ENCODE results near the gene SLC10A7. TPM values are rescaled to one million over a fixed set of nuclear protein-coding genes. Genes with fewer than 3 reads are reported as not detected.

The SLC10A7 gene
- total and polyA plus RNA-seq, 4 donors: 3.7 to 18.7 (median 7.6) TPM

GRCh38 chr4:146564492-146564891 lies 42.8 kb upstream of the SLC10A7 start:
- no peak overlapping the region for H3K27ac ChIP-seq (ENCODE audit: low read depth in 1 of 2, low read length in 2 of 2)
- no peaks in the 10 kb centered on the region for H3K4me1 ChIP-seq (ENCODE audit: control insufficient read depth in 4 of 4, insufficient read depth in 4 of 4, low read length in 3 of 4)
- no peak overlapping the region for H3K4me3 ChIP-seq (ENCODE audit: low read depth in 1 of 3, low read length in 3 of 3)
- H3K27me3 ChIP-seq (ENCODE audit: control insufficient read depth in 4 of 4, insufficient read depth in 4 of 4, low read length in 3 of 4): peaks cover 0 to 4% (median 0%) of the 10 kb centered on the region in 4 donors
- WGBS: 48% methylated on average over 3 of the region's 3 CpGs
- no peak for TF ChIP-seq MAX (IDR thresholded peaks at IDR 0.05)
- no peak overlapping the region for H3K9ac ChIP-seq (ENCODE audit: low read depth in 1 of 2, low read length in 2 of 2)
- DNase-seq (ENCODE audit: low spot score): no peak
- H3K36me3 ChIP-seq (ENCODE audit: control insufficient read depth in 4 of 4, insufficient read depth in 3 of 4, low read depth in 1 of 4, low read length in 3 of 4): no peaks in the 10 kb centered on the region
- no peaks in the 10 kb centered on the region for H3K9me3 ChIP-seq (ENCODE audit: control insufficient read depth in 4 of 4, low read length in 3 of 4)

- H3K4me1 ChIP-seq (ENCODE audit: control insufficient read depth in 4 of 4, insufficient read depth in 4 of 4, low read length in 3 of 4): no peaks in the 10 kb centered on the region
- H3K27ac ChIP-seq (ENCODE audit: low read depth in 1 of 2, low read length in 2 of 2): no peak overlapping the region
- H3K4me3 ChIP-seq (ENCODE audit: low read depth in 1 of 3, low read length in 3 of 3): no peak overlapping the region
- no peaks in the 10 kb centered on the region for H3K9me3 ChIP-seq (ENCODE audit: control insufficient read depth in 4 of 4, low read length in 3 of 4)
- no peak overlapping the region for H3K9ac ChIP-seq (ENCODE audit: low read depth in 1 of 2, low read length in 2 of 2)
- H3K36me3 ChIP-seq (ENCODE audit: control insufficient read depth in 4 of 4, insufficient read depth in 3 of 4, low read depth in 1 of 4, low read length in 3 of 4): no peaks in the 10 kb centered on the region
- DNase-seq (ENCODE audit: low spot score): no peak
- 79% methylated on average over 3 of the region's 3 CpGs for WGBS
- TF ChIP-seq JUND (IDR thresholded peaks at IDR 0.05) (no peak), FOXA1 (IDR thresholded peaks at IDR 0.05) (no peak), GABPA (IDR thresholded peaks at IDR 0.05 in 1 of 2, conservative IDR thresholded peaks at IDR 0.05 in 1 of 2) (no peak), EGR1 (IDR thresholded peaks at IDR 0.05; ENCODE audit: low read depth in 2 of 2) (no peak), RXRA (IDR thresholded peaks at IDR 0.05) (no peak), HNF4A (conservative IDR thresholded peaks at IDR 0.05) (no peak), NR2F2 (IDR thresholded peaks at IDR 0.05) (no peak), ATF3 (IDR thresholded peaks at IDR 0.05) (no peak), ZBTB33 (IDR thresholded peaks at IDR 0.05) (no peak), TAF1 (conservative IDR thresholded peaks at IDR 0.05) (no peak), YY1 (IDR thresholded peaks at IDR 0.05) (no peak), MAX (IDR thresholded peaks at IDR 0.05) (no peak), SP1 (IDR thresholded peaks at IDR 0.05) (no peak), HNF4G (IDR thresholded peaks at IDR 0.05) (no peak), RAD21 (IDR thresholded peaks at IDR 0.05) (no peak), FOXA2 (IDR thresholded peaks at IDR 0.05) (no peak), REST (IDR thresholded peaks at IDR 0.05) (no peak), CTCF (IDR thresholded peaks at IDR 0.05; ENCODE audit: low read depth, low read length, missing input control) (no peak)
- H3K27me3 ChIP-seq (ENCODE audit: control insufficient read depth in 4 of 4, insufficient read depth in 4 of 4, low read length in 3 of 4): no peaks in the 10 kb centered on the region
These were observed 28.4 kb upstream of the SLC10A7 start for GRCh38 chr4:146550161-146550560.
